HG02759 (cell line): ENCODE results near the gene STPG2.
A peak's percentile ranks its signal among the peaks of the same experiment; 100 is the strongest.

ENCODE experiments used
- ATAC-seq: cut with Tn5 transposase; IDR thresholded peaks from one replicate; pipeline ENCODE4 v1.9.1; 2021; ENCODE audit warnings: mild to moderate bottlenecking, moderate library complexity; ENCODE audit not compliant: unreplicated experiment

STPG2 gene

DNA sequence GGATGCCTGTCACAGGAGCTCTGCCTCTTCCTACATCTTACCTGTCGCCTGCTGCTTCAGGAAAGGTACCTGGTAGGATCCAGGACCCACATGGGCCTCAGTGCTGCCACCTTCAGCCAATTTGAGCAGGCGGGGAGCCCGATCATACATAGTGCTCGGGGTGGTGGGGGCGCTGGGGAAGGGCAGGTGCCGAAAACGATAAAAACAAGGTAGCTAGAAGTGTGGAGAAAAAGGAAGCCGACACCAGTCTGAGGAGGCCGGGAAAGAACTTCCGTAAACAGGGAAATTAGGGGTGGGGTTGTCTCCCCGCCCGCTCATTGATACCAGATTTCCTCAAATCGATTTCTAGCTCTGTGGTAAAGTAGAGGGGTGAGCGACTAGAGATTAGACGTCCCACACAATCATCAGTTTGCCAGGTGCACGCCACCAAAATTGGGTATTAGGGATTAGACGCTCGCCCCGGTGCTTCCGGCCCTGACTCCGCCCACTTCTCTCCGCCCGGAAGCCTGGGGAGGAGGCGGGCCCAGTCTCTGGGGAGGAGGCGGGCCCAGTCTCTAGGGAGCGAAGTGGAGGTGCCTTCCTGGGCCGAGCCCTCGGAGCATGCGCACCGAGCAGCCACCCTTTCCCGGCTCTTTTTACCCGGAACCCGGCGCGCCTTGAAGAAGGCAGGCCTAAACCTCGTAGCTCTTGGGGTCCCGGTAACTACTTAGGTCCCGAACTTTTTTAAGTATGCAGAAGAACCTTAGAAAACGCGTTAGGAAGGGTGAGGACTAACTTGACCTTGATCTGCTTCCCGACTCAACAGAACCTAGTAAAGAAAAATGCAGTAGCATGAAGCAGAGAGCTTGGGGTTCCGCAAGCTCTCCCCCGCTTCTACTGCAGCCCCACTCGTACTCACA lies at the start of gene STPG2:
Gene STPG2 (minus strand): TSS at position 476 of the 899 bp plus-strand sequence.
- ATAC-seq, result peak; percentile 98

DNA sequence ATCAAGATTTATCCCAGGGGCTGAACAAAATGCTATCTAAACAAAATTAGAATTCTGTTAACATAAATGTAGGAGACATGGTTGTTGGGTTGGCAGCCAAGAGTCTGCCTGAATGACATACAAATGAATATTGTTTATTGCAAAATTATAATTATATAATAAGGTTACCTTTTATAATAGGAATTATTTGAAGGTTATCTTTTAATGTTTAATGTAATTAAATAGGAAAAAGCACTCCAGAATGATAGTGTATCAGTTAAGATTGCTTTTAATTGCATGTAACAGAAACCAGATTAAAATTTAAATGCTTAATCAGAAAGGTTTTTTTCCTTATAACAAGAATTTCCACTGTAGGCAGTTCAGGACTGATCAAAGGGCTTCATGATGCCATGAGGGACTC lies 42.0 kb upstream of the STPG2 start:
- no peak for ATAC-seq

DNA sequence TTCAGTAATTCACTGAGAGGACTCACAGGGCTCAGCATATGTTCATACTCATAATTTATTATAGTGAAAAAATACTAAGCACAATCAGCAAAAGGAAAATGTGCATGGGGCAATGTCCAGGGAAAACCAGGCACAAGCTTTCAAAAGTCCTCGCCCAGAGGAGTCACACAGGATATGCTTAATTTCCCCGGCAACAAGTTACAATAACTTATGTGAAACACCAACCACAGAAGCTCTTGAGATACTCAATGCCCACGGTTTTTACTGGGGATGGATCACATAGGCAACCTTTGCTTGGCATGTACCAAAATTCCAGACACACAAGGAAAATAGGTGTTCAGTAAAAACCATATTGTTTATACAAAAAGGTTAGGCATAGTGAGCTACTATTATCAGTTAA lies 38.5 kb upstream of the STPG2 start:
- ATAC-seq, result peak; percentile 42

DNA sequence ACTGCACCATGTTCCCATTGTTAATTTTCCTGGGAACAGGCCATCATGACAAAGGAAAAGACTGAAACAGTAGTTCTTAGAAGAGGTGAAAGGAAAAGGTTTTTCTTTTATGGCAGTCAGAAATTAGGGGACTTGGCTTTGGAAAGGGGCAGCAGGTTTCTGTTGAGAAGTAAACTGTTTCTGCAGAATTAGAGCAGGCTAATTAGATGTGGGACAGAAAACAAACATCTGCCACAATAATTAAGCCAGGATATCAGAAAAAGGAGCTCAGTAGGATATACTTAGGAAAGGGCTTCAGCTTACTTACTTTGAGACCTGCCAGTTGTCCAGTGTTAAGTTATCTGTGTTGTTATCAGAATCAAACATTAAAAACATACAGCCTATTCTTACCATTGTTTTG lies 36.7 kb upstream of the STPG2 start:
- ATAC-seq, result no peak

DNA sequence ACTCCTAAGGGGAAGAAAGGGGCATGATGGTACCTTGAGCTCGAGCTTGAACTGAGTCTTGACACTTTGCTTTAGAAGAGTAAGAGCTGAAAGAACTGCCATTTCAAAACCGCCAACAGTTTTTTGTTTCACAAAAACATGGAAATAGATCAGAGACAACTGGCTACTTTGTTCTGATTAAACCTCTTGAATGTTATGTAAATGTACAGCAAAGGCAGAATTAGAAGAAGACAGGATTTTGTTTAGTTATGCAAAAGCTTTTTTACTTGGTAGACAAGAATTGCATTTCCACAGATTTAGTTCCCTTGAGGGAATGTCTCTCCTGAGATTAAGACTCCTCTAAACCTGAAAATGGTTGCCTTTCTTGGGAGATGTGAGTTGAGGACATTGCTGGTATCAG lies 33.3 kb upstream of the STPG2 start:
- ATAC-seq, result no peak

DNA sequence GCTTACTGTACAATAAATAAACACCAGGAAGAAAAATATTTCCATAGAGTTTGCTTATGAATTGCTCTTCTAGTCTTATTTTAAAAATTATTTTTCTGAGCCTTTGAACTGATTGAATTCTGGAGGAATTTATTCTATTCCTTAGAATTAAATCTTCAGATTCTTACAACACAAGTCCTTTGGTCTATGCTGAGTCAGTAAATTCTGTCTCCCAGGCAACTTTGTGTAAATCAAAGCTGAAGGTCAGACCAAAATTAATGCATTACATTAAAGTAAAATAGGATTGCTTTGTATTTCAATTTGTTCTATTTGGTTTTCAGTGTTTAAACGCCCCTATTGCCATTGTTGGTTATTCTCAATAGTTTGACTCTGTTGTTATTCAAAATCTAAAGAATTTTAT lies 26.8 kb upstream of the STPG2 start:
- ATAC-seq, result no peak

DNA sequence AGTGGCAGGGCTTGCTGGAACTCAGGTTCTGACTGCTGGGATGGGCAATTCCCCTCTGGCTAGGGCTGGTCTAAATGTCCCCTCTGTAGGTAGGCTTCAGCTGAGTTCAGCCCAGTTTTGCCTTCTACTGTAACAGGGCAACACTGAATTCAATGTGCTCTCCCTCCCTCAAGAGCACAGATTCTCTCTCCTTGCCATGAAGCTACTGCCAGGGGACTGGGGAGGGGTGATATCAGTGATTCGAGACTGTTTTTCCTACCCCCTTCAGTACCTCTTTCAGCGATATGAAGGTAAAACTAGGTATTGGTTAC lies 23.4 kb upstream of the STPG2 start:
- ATAC-seq, result no peak

DNA sequence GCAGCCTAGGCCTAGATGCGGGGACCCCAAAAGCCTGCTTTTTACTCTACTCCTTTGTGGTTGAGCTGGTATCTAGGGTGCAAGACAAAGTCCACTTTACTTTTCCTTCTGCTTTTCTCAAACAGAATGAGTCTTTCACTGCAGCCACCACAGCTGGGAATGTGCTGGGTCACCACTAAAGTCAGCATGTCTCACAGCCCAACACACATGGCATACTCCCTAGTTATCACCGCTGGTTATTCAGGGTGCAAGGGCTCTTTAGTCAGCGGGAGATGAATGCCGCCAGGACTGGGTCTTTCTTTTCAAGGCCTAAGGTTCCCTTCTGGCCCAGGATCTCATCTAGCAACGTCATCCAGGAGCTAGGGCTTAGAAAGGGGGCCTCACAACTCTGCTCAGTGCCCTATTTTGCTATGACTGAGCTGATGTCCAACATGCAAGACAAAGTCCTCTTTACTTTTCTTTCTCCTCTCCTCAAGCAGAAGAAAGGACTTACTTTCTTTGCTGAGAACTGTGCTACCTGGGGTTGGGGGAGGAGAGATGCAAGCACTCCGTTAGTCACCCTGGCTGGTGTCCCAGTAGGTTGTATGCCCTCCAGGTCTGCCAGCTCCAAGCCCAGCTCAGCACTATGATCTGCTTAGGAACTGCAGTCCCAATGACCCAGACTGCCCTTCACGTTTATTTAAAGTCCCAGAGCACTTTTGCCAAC lies 22.9 kb upstream of the STPG2 start:
- ATAC-seq, result no peak

DNA sequence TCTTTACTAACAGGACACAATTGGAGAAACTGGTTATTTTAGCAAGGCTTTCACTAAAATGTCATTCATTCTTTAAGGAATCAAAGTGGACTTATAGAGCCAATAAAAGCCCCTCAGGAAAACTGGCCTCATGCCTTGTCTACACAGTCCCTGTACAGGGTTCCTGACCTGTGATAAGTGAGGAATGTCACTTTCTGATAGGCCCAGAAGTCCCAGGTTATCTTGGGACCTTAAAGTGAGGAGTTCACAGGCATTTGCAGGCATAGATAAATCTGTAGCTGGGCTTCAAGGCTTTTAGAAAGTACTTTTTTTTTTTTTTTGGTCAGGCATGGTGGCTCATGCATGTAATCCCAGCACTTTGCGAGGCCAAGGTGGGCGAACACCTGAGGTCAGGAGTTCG lies 19.4 kb upstream of the STPG2 start:
- no peak for ATAC-seq

DNA sequence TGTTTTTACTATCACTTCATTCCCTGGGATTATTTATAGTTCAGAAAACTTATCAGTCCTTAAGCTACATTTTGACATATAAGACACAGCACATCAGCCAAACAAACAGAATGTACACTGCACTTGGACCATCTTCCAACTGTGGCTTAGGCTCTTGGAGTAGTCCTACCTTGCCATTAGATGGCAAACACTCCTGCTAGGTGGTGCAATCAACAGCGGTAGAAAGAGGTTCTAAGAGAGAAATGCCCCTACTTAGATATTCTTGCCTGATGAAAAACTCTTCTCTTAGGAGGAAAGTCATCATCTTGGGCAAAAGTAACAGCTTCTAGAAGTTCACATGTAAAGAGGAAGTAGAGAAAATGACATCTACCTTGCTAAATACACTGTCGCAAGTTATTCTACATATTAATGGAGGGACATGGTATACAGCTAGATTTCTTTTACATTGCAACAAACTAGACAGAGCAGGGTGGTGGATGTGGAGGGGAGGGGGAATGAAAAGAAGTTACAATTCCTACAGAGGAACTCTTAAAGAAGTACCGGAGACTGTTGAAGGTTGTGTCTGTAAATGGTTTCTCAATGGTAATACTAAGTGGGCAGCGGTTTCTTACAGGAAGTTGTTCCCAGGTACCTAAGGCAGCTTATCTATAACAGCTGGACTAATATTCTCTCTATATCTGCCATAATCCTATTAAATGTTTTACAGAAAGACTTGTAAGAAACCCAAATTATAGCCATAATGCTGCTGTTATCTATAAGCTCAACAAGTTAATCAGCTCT lies 8.1 kb upstream of the STPG2 start:
- peak; percentile 58 for ATAC-seq

DNA sequence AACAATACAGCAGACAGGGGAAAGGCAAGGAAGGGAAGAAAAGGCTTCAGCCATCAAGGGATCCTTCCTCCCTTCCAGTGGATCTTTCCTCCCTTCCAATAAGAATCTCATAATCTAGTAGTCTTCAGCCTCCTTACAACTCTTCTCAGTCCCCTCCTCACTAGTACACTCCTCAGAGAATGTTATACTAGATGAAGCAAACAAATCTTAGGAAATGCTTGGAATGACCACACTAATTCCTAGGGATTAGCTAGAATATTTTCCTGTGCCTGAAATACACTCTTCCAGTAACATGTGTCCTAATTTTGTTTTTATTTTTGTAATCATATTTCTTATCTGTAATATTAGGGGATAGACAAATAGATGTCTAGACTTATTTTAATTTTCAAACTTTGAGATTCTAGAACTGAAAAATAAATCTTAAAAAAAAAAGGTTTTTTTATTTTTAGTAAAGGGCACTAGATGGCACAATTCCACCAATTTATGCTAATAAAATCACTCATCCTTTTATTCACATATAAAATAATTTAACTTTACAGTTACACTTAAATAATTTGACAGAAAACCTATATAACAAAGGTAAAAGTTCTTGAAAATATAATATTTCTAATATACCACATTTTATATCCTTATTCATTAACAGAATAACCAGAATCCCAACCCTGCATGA lies 7.0 kb upstream of the STPG2 start:
- ATAC-seq, result no peak

DNA sequence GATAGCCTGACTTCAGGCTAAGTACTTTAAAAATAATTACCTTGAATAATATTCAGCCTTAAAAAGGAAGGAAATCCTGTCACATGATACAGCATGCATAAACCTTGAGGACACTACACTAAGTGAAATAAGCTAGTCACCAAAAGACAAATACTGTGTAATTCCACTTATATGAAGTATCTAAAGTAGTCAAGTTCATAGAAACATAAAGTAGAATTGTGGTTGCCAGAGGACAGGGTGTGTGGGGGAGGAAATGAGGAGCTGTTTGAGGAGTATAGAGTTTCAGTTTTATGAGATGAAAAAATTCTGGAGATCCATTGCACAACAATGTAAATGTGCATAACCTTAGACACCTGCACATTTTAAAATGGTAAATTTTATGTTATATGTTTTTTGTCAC lies 5.6 kb upstream of the STPG2 start:
- ATAC-seq, result no peak

DNA sequence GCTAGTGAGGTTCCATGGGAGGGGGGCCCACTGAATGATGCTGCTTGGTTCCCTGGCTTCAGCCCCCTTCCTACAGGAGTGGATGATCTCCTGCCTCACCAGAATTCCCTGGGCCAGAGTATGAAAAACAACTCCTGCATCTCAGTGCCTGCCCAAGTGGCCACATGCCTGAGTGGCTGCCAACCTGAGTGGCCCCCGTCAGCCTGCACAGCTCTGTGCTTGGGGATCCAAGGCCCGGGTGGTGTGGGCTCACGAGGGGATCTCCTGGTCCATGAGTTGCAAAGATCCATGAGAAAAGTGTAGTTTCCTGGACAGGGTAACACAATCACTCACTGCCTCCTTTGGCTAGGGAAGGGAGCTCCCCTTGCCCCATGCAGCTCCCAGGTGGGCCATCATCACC lies 17.1 kb downstream of the STPG2 start:
- ATAC-seq, result no peak

DNA sequence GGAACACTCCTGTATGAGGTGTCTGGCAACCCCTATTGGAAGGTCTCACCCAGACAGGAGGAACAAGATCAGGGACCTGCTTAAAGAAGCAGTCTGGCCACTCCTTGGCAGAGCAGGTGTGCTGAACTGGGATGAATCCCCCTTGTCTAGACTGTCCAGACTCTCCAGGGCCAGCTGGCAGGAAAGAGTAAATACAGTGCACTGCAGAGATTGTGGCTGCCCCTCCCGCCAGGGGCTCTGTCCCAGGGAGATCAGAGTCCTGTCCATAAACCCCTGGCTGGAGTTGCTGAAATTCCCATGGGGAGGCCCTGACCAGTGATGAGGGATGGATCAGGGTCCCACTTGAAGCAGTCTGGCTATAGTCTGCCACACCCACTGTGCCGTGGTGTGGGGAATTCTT lies 17.7 kb downstream of the STPG2 start:
- ATAC-seq, result no peak

DNA sequence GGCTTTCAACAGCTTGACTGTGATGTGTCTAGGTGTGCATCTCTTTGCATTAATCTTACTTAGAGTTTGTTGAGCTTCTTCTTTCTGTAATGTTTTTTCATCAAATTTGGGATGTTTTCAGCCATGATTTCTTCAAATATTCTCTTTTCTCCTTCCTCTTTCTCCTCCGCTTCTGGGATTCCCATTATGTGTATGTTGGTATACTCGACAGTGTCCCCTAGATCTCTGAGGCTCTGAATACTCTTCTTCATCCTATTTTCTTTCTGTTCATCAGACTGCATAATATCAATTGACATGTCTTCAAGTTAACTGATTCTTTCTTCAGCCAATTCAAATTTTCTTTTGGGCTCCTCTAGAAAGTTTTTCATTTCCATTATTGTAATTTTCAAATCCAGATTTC lies 25.9 kb downstream of the STPG2 start:
- no peak for ATAC-seq

DNA sequence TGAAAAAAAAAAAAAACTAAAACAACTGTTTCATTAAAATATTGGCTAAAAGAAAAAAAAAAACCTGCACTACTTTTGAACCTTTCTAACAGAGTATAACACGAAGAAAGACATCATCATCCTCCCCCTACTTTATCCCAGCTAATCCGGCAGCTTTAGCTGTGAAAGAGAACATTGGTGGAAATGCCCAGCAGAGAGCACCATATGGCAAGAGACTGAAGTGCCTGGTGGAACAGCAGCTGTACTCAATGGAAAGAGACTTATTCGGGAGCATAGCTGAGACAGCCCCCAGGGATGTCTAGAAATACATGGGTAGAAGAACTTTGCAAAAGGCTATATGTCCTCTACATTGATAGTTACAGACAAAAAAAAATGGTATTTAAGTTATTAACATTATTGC lies 30.3 kb downstream of the STPG2 start:
- ATAC-seq, result no peak

DNA sequence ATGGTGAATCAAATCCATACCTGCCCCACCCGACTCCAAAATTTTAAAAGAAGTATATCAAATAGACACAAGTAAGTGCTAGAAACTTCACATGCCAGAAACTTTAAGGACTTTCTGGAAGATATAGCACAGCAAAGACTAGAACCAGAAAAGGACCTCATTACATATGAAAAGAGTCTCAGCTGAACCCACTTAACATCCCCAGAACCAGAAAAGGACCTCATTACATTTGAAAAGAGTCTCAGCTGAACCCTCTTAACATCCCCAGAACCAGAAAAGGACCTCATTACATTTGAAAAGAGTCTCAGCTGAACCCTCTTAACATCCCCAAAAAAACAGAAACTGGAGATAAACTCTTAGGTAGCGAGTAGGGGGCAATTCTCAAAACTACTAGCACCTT lies 32.3 kb downstream of the STPG2 start:
- no peak for ATAC-seq

DNA sequence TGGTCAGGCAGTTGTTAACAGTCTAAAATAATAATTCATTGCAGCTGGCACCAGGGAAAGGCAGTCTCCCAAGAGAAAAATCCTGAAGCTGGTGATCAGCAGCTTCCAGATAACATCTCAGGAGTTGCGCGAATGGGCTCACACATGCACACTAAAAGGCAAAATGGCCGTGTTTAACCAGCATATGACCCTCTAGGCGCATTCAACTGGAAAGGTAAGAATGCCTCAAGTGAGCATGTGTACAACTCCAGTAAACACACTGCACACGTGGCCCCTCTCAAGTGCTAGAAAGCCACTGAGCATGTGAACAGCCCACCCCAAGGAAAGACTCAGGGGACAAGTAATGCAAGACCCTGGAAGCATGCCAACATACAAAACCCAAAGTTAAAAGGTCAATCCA lies 33.1 kb downstream of the STPG2 start:
- ATAC-seq, result no peak

DNA sequence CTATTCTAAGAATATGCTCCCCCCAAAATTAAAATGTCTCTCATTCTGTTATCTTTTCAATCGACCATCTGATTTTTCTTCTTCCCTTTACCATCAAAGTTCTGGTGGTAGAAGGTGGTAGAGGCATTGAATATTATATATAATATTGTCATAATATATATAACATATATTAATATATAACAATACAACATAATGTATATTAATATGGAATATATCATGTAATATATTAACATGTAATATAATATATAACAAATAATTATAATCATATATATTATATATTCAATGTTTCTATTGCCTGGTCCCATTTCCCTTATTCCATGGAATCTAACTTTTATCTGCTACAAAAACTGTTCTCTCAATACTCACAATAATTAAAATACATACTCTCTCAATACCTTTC lies 40.6 kb downstream of the STPG2 start:
- ATAC-seq, result no peak

DNA sequence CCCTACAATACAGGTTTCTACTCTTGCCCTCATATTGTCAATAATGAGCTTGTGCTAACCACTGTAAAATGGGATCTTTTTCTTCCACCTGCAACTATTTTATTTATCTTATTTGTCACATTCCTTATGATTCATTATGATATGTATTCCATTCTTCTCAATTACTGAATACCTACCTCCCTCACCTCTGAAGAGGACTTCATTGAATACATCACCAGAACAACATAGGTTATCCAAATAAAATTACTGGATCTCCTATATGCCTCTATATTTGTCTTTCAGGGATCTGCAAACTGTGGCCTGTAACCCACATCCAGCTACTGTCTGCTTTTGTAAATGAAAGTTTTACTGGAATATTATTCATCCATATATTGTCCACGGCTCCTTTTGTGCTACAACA lies 41.3 kb downstream of the STPG2 start:
- no peak for ATAC-seq

DNA sequence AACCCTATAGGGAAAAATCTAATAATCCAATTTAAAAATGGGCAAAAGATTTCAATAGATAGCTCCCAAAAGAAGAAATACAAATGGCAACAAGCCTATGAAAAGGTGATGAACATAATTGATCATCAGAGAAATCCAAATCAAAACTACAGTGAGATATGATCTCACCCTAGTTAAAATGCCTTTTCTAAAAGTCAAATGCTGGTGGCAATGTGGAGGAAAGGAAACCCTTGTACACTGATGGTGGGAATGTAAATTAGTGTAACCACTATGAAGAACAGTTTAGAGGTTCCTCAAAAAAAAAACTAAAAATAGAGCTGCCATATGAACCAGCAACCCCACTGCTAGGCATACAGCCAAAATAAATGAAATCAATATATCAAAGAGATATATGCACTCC lies 44.5 kb downstream of the STPG2 start:
- ATAC-seq, result no peak
